Sciatic nerve (tissue), 2 donors: Measurements from ENCODE around the gene EML1. TPM values are rescaled to one million over a fixed set of nuclear protein-coding genes. Genes with fewer than 3 reads are reported as not detected.
"Not testable (repeated sequence)": the region's sequence is repeated elsewhere in the genome, so short reads cannot be mapped to it uniquely, and the experiment has no call there.

ENCODE experiments used
- ATAC-seq: fragments of 200-7000 bp; cut with Tn5 transposase; one replicate; pipeline ENCODE4 v1.9.1; 2020; ENCODE audit warnings: mild to moderate bottlenecking, moderate library complexity
- DNase-seq: peaks from one replicate; pipeline ENCODE4 v3.0.0-alpha.2; 2020; ENCODE audit warnings: low spot score
- intact Hi-C: fragments of 100-400 bp; cut with DNase I; formaldehyde crosslinking; loops from one replicate; pipeline ENCODE4 v1.14.2; 2022
- total RNA-seq: library from RNA; stranded (reverse); fragmentation: NEBNext Ultra II Directional; extraction: Animal tissue kit (Norgen Biotek cat#: 25700); gene quantifications from one replicate; pipeline ENCODE4 v1.2.1, GENCODE V29; 2021
- donor health status: DM: no; HTN: no; CAD: no.
- donor health status: DM: no; HTN: no; CAD: no.

Gene EML1
- total RNA-seq, 1 donor from 2014 or later = 59.0 TPM

- intact Hi-C loops = no loop called here
- no peak for DNase-seq
- ATAC-seq = no peak
Observed at GRCh38 chr14:99754141-99755067, 38.8 kb upstream of the EML1 start.

GRCh38 chr14:99755068-99755405 lies 38.2 kb upstream of the EML1 start:
- intact Hi-C loops = no loop called here
- no peak for ATAC-seq
- DNase-seq = peak; percentile 37

- peak; percentile 91 for DNase-seq
- ATAC-seq = peak; percentile 92
- intact Hi-C loops = no loop called here
Observed at GRCh38 chr14:99755629-99756603, 37.3 kb upstream of the EML1 start.

- ATAC-seq = no peak
- intact Hi-C loops = no loop called here
- DNase-seq = peak; percentile 59
Observed at GRCh38 chr14:99756796-99757195, 36.4 kb upstream of the EML1 start.

GRCh38 chr14:99757331-99758070 lies 35.7 kb upstream of the EML1 start:
- DNase-seq = peak; percentile 21
- ATAC-seq = no peak
- intact Hi-C loops = no loop called here

- ATAC-seq = no peak
- intact Hi-C loops = no loop called here
Observed at GRCh38 chr14:99758121-99758821, 34.9 kb upstream of the EML1 start.

GRCh38 chr14:99758872-99759545 lies 34.2 kb upstream of the EML1 start:
- DNase-seq (peak; percentile 39), ATAC-seq (no peak)
- intact Hi-C loops = no loop called here

More at GRCh38 chr14:99758121-99758821, 34.9 kb upstream of the EML1 start:
- peak; percentile 49 for DNase-seq

GRCh38 chr14:99759546-99759925 lies 33.7 kb upstream of the EML1 start:
- no peak for DNase-seq
- intact Hi-C loops = no loop called here
- no peak for ATAC-seq

GRCh38 chr14:99760817-99761216 lies 32.4 kb upstream of the EML1 start:
- intact Hi-C loops = no loop called here

GRCh38 chr14:99762911-99763310 lies 30.3 kb upstream of the EML1 start:
- DNase-seq, ATAC-seq, intact Hi-C loops: not testable (repeated sequence)

More at GRCh38 chr14:99760817-99761216, 32.4 kb upstream of the EML1 start:
- DNase-seq (no peak), ATAC-seq (no peak)

- intact Hi-C loops = no loop called here
- ATAC-seq = no peak
- no peak for DNase-seq
Observed at GRCh38 chr14:99763527-99764221, 29.5 kb upstream of the EML1 start.

GRCh38 chr14:99764222-99764706 lies 28.9 kb upstream of the EML1 start:
- DNase-seq = no peak
- intact Hi-C loops = no loop called here
- no peak for ATAC-seq

GRCh38 chr14:99768381-99768780 lies 24.8 kb upstream of the EML1 start:
- intact Hi-C loops = no loop called here
- DNase-seq = no peak
- ATAC-seq = no peak

- intact Hi-C loops = no loop called here
- ATAC-seq (no peak), DNase-seq (peak; percentile 38)
Observed at GRCh38 chr14:99769123-99769522, 24.1 kb upstream of the EML1 start.

GRCh38 chr14:99769799-99770198 lies 23.4 kb upstream of the EML1 start:
- DNase-seq = peak; percentile 14
- ATAC-seq = no peak
- intact Hi-C loops = no loop called here

- ATAC-seq (no peak), DNase-seq (peak; percentile 42)
- intact Hi-C loops = no loop called here
Observed at GRCh38 chr14:99772371-99773283, 20.6 kb upstream of the EML1 start.
